Panc1 (cell line): ENCODE measurements around the gene TBC1D22A.

Source experiments
- CTCF ChIP-seq: fragments of 450-650 bp; IDR thresholded peaks from 2 replicates; pipeline ENCODE4 v1.5.1; 2017; ENCODE audit warnings: mild to moderate bottlenecking
- POLR2AphosphoS5 ChIP-seq: IDR thresholded peaks from 2 replicates; pipeline ENCODE4 v1.6.1; 2012; ENCODE audit warnings: mild to moderate bottlenecking, low read depth, low read length, moderate library complexity

- TF ChIP-seq CTCF (no peak), POLR2AphosphoS5 (no peak)
Measured at GRCh38 chr22:46958191-46958590, 195.7 kb downstream of the TBC1D22A start.
